Upper lobe of left lung (tissue), 6 donors: ENCODE results near the gene CEP55. TPM values are rescaled to one million over a fixed set of nuclear protein-coding genes. Genes with fewer than 3 reads are reported as not detected.

Source experiments
- ATAC-seq, 2 donors: fragments of 200-7000 bp; cut with Tn5 transposase; one replicate each; pipeline ENCODE4 v1.9.1; 2022; ENCODE audit warnings: mild to moderate bottlenecking in 2 of 2, moderate library complexity in 2 of 2; ENCODE audit not compliant: low FRiP score in 2 of 2
- DNase-seq, 2 donors: peaks; one replicate each; pipeline ENCODE4 v3.0.0-alpha.2; 2019 to 2020
- H3K27ac ChIP-seq, 4 donors: fragments of 200-600 bp; sonication (generic); one replicate each; pipeline ENCODE4 v1.5.1; 2016 to 2019
- H3K27me3 ChIP-seq, 4 donors: fragments of 200-600 bp; sonication (generic); one replicate each; pipeline ENCODE4 v1.5.1; 2017 to 2019
- H3K36me3 ChIP-seq, 4 donors: fragments of 200-600 bp; sonication (generic); one replicate each; pipeline ENCODE4 v1.5.1; 2016 to 2019
- H3K4me1 ChIP-seq, 4 donors: fragments of 200-600 bp; sonication (generic); one replicate each; pipeline ENCODE4 v1.5.1; 2018 to 2019
- H3K4me3 ChIP-seq, 4 donors: fragments of 200-600 bp; sonication (generic); one replicate each; pipeline ENCODE4 v1.5.1; 2017 to 2019; ENCODE audit warnings: mild to moderate bottlenecking in 2 of 4, moderate library complexity in 1 of 4
- H3K9me3 ChIP-seq, 4 donors: fragments of 200-600 bp; sonication (generic); one replicate each; pipeline ENCODE4 v1.5.1; 2018 to 2019
- CTCF ChIP-seq, 6 experiments: fragments of 450-650 bp in 4 of 6; fragments of 200-600 bp in 2 of 6; sonication (generic) in 2 of 6; IDR thresholded peaks; one replicate each; pipeline ENCODE4 v1.5.1; 2016 to 2019; ENCODE audit warnings: antibody characterized with exemption in 6 of 6
- EP300 ChIP-seq, 4 donors: sonication (generic); formaldehyde crosslinking; IDR thresholded peaks; one replicate each; pipeline ENCODE4 v1.5.1; 2017; ENCODE audit warnings: antibody characterized with exemption in 4 of 4, control low read depth in 2 of 4
- POLR2A ChIP-seq, 4 donors: fragments of 450-650 bp; IDR thresholded peaks; one replicate each; pipeline ENCODE4 v1.5.1; 2016 to 2017; ENCODE audit warnings: antibody characterized with exemption in 4 of 4, mild to moderate bottlenecking in 2 of 4
- POLR2AphosphoS5 ChIP-seq, 2 donors: sonication (generic); formaldehyde crosslinking; IDR thresholded peaks; one replicate each; pipeline ENCODE4 v1.5.1; 2017; ENCODE audit warnings: antibody characterized with exemption in 2 of 2
- WGBS, 2 donors: methylation state at CpG; one replicate each; pipeline ENCODE4 v1.1.5; 2017 to 2018; 5-methylcytosine and 5-hydroxymethylcytosine counted together
- total RNA-seq, 6 donors: library from RNA; depleted of rRNA in 4 of 6; stranded (reverse); fragments of >200 nt in 4 of 6; gene quantifications; one replicate each; pipeline versions ENCODE4 v1.1.0 to v1.2.1, GENCODE V29; 2016 to 2021
- donor health status: DM: no; HTN: no; CAD: no; lungs with moderate emphysema.
- donor health status: DM: no; HTN: yes; CAD: no; lungs with severe emphysema.

Gene CEP55
- total RNA-seq, 6 donors from 2014 or later, result 1.3 to 3.3 (median 2.3) TPM; not detected in 1

DNA sequence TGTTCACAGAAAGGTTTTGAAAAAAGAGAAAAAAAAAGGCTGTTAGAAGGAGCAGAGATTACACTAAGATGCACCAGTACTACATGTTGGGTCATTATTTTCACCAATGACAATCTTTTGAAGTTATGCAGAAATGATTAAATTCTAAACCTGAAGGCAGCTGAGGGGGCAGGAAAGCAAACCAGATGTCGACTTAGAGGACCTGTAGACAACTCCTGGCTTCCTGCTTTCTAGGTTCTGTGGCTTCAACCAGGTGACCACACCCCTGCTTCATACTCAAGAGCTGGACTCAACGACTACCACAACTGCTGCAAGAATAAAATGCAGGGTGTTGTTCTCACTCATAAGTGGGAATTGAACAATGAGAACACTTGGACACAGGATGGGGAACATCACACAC is 44.3 kb upstream of the CEP55 start:
- H3K27ac ChIP-seq, result no peak overlapping the region
- no peak overlapping the region for H3K4me3 ChIP-seq
- 43 to 49% methylated on average over 2 of the region's 2 CpGs for WGBS, 2 donors
- TF ChIP-seq POLR2AphosphoS5 (IDR thresholded peaks at IDR 0.05) (peak in 1 of 2 donors; percentile 27), POLR2A (IDR thresholded peaks at IDR 0.05) (no peak)
- DNase-seq, result peak in 1 of 2 donors; percentile 74
- ATAC-seq, result peak in 1 of 2 donors; percentile 40
- H3K9me3 ChIP-seq, result no peaks in the 10 kb centered on the region
- H3K27me3 ChIP-seq, result no peaks in the 10 kb centered on the region
- H3K36me3 ChIP-seq, result peaks cover 0 to 21% (median 8%) of the 10 kb centered on the region in 4 donors
- peaks cover 0 to 17% (median 0%) of the 10 kb centered on the region in 4 donors for H3K4me1 ChIP-seq

DNA sequence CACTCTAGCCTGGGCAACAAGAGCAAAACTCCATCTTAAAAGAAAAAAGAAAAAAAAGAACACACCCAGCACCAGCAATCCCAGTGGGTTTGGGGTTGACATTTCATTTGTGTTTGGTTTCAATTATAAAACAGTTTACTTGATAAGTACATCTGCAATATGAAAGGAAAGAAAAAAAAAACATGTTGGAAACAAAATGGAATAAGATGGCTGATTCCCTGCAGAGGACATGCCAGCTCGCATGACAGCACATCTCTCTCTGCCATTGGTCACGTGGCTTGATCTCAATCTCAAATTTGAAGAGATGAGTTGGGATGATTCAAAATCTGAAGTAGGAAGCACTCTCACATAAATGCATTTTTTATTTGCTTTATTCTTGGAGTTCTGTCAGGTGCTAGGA is 42.3 kb upstream of the CEP55 start:
- peaks cover 9 to 26% (median 12%) of the 10 kb centered on the region in 4 donors for H3K4me1 ChIP-seq
- H3K27me3 ChIP-seq, result no peaks in the 10 kb centered on the region
- WGBS, 2 donors, result 90 to 97% methylated on average over 2 of the region's 2 CpGs
- no peak overlapping the region for H3K4me3 ChIP-seq
- H3K36me3 ChIP-seq, result peaks cover 0 to 16% (median 8%) of the 10 kb centered on the region in 4 donors
- DNase-seq (no peak), ATAC-seq (no peak)
- no peaks in the 10 kb centered on the region for H3K9me3 ChIP-seq
- TF ChIP-seq CTCF (IDR thresholded peaks at IDR 0.05) (no peak), EP300 (IDR thresholded peaks at IDR 0.05) (no peak), POLR2AphosphoS5 (IDR thresholded peaks at IDR 0.05) (no peak), POLR2A (IDR thresholded peaks at IDR 0.05) (no peak)
- no peak overlapping the region for H3K27ac ChIP-seq

- H3K4me1 ChIP-seq, result peaks cover 13 to 32% (median 18%) of the 10 kb centered on the region in 4 donors
- ATAC-seq (no peak), DNase-seq (no peak)
- WGBS, 2 donors, result 96 to 97% methylated on average over 7 of the region's 7 CpGs
- no peaks in the 10 kb centered on the region for H3K27me3 ChIP-seq
- H3K9me3 ChIP-seq, result no peaks in the 10 kb centered on the region
- no peak overlapping the region for H3K4me3 ChIP-seq
- TF ChIP-seq CTCF (IDR thresholded peaks at IDR 0.05) (no peak), POLR2A (IDR thresholded peaks at IDR 0.05) (no peak), POLR2AphosphoS5 (IDR thresholded peaks at IDR 0.05) (no peak), EP300 (IDR thresholded peaks at IDR 0.05) (no peak)
- peaks cover 0 to 15% (median 5%) of the 10 kb centered on the region in 4 donors for H3K36me3 ChIP-seq
- H3K27ac ChIP-seq, result no peak overlapping the region
Observed at GRCh38 chr10:93454736-93455135, 41.7 kb upstream of the CEP55 start.

- Histone ChIP-seq H3K4me1 (peaks cover 25 to 37% (median 29%) of the 10 kb centered on the region in 4 donors), H3K27ac (no peak overlapping the region), H3K36me3 (peaks cover 0 to 12% (median 5%) of the 10 kb centered on the region in 4 donors), H3K4me3 (no peak overlapping the region), H3K27me3 (no peaks in the 10 kb centered on the region), H3K9me3 (no peaks in the 10 kb centered on the region)
- no peak for DNase-seq
- no peak for TF ChIP-seq POLR2AphosphoS5 (IDR thresholded peaks at IDR 0.05)
- no peak for TF ChIP-seq CTCF (IDR thresholded peaks at IDR 0.05)
- no peak for TF ChIP-seq POLR2A (IDR thresholded peaks at IDR 0.05)
- no peak for TF ChIP-seq EP300 (IDR thresholded peaks at IDR 0.05)
- no peak for ATAC-seq
- 79 to 82% methylated on average over 7 of the region's 7 CpGs for WGBS, 2 donors
Observed at GRCh38 chr10:93456480-93456879, 39.9 kb upstream of the CEP55 start.

- no peak overlapping the region for H3K4me3 ChIP-seq
- no peak for DNase-seq
- H3K9me3 ChIP-seq, result no peaks in the 10 kb centered on the region
- H3K4me1 ChIP-seq, result peaks cover 34 to 41% (median 39%) of the 10 kb centered on the region in 4 donors
- H3K27ac ChIP-seq, result peak overlapping the region; percentile 78 to 90 (median 86)
- 92 to 94% methylated on average over 8 of the region's 8 CpGs for WGBS, 2 donors
- no peak for ATAC-seq
- peaks cover 0 to 8% (median 5%) of the 10 kb centered on the region in 4 donors for H3K36me3 ChIP-seq
- H3K27me3 ChIP-seq, result no peaks in the 10 kb centered on the region
- TF ChIP-seq POLR2A (IDR thresholded peaks at IDR 0.05) (no peak), CTCF (IDR thresholded peaks at IDR 0.05) (no peak), EP300 (IDR thresholded peaks at IDR 0.05) (no peak), POLR2AphosphoS5 (IDR thresholded peaks at IDR 0.05) (no peak)
Observed at GRCh38 chr10:93457511-93457910, 38.9 kb upstream of the CEP55 start.
